B cell (primary cell): ENCODE measurements around the gene TIAL1.
"Not testable (repeated sequence)": the region's sequence is repeated elsewhere in the genome, so short reads cannot be mapped to it uniquely, and the experiment has no call there.

Source experiments
- EZH2 ChIP-seq: IDR thresholded peaks from 2 replicates; pipeline ENCODE4 v1.6.1; 2012; ENCODE audit warnings: borderline replicate concordance, low read depth, mild to moderate bottlenecking, moderate library complexity, low read length; ENCODE audit not compliant: insufficient read depth, poor library complexity, severe bottlenecking
- TF ChIP-seq, protein P1 (sequence below): fragments of 200-600 bp; IDR thresholded peaks from one replicate; pipeline ENCODE4 v1.8.0; 2022; ENCODE audit warnings: antibody characterized with exemption, mild to moderate bottlenecking

DNA sequence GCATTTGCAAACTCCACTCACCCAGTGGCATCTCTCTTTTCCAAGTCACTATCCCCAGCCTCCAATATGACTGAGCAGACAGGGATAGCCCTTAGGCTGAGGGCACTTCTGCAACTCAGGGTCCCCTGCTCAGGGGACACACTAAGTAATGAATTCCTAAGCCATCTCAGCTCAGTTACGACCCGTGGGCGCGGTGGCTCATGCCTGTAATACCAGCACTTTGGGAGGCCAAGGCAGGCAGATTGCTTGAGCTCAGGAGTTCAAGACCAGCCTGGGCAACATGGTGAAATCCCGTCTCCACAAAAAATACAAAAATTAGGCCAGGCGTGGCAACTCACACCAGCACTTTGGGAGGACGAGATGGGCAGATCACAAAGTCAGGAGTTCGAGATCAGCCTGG lies 64.5 kb downstream of the TIAL1 start:
- not testable (repeated sequence) for TF ChIP-seq EZH2
- TF ChIP-seq, protein P1, sequence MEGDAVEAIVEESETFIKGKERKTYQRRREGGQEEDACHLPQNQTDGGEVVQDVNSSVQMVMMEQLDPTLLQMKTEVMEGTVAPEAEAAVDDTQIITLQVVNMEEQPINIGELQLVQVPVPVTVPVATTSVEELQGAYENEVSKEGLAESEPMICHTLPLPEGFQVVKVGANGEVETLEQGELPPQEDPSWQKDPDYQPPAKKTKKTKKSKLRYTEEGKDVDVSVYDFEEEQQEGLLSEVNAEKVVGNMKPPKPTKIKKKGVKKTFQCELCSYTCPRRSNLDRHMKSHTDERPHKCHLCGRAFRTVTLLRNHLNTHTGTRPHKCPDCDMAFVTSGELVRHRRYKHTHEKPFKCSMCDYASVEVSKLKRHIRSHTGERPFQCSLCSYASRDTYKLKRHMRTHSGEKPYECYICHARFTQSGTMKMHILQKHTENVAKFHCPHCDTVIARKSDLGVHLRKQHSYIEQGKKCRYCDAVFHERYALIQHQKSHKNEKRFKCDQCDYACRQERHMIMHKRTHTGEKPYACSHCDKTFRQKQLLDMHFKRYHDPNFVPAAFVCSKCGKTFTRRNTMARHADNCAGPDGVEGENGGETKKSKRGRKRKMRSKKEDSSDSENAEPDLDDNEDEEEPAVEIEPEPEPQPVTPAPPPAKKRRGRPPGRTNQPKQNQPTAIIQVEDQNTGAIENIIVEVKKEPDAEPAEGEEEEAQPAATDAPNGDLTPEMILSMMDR = not testable (repeated sequence)
